PC-9 (cell line): ENCODE measurements around the gene ITPRIPL1.
"Not testable (repeated sequence)": the region's sequence is repeated elsewhere in the genome, so short reads cannot be mapped to it uniquely, and the experiment has no call there.

Source experiments
- CTCF ChIP-seq: fragments of 200-600 bp; sonication (generic); conservative IDR thresholded peaks from 2 replicates; pipeline ENCODE4 v1.6.1; 2017; ENCODE audit warnings: mixed run types, antibody characterized with exemption, mild to moderate bottlenecking, moderate library complexity
- EZH2 ChIP-seq: fragments of 200-600 bp; sonication (generic); IDR thresholded peaks from 2 replicates; pipeline ENCODE4 v1.8.0; 2017; ENCODE audit warnings: antibody characterized with exemption, low read depth

GRCh38 chr2:96294271-96294670 lies 30.8 kb upstream of the ITPRIPL1 start:
- not testable (repeated sequence) for TF ChIP-seq CTCF, EZH2
